ENCODE data around the gene ZNF518A.

GRCh38 chr10:96122824-96123223, 7.3 kb upstream of the ZNF518A start:
- TF ChIP-seq CTCF (conservative IDR thresholded peaks at IDR 0.05) = no peak
- no peak for TF ChIP-seq EZH2 (IDR thresholded peaks at IDR 0.05; ENCODE audit: low read depth)
